G401 (cell line): ENCODE results near the gene DHRS7B. TPM values are rescaled to one million over a fixed set of nuclear protein-coding genes. Genes with fewer than 3 reads are reported as not detected.
"Not testable (repeated sequence)": the region's sequence is repeated elsewhere in the genome, so short reads cannot be mapped to it uniquely, and the experiment has no call there.

ENCODE experiments used
- DNase-seq: peaks from one replicate; pipeline ENCODE4 v3.0.0-alpha.2; 2015; ENCODE audit warnings: low spot score
- in situ Hi-C: cut with HindIII; loops from 2 replicates; pipeline ENCODE4 v1.10.0; 2016; ENCODE audit warnings: low sequenced_read_pairs, mixed read lengths
- total RNA-seq: library from RNA; depleted of rRNA; stranded (reverse); fragments of >200 nt; shearing (Covaris generic); gene quantifications from 2 replicates; pipeline ENCODE4 v1.2.3, GENCODE V29; 2014

The DHRS7B gene
- total RNA-seq, 1 experiment from 2014 or later: 45.4 TPM

DNA sequence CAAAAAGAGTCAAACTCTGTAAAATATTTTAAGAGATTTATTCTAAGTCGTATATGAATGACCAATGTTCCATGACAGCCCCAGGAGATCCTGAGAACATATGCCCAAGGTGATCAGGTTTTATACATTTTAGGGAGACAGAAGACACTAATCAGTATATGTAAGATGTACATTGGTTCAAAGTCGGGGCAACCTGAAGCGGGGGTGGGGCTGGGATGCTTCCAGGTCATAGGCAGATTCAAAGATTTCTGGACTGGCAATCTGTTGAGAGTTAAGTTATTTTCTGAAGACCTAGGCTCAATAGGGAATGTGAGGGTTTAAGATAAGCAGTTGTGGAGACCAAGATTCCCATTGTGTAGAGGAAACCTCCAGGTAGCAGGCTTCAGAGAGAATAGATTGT lies 20.4 kb upstream of the DHRS7B start:
- in situ Hi-C loops: no loop called here
- no peak for DNase-seq

GRCh38 chr17:21107067-21107650 lies 19.6 kb upstream of the DHRS7B start:
- DNase-seq, in situ Hi-C loops: not testable (repeated sequence)

- DNase-seq: no peak
- in situ Hi-C loops: no loop called here
Measured at GRCh38 chr17:21108651-21109050, 18.1 kb upstream of the DHRS7B start.

- DNase-seq: no peak
- in situ Hi-C loops: no loop called here
Measured at GRCh38 chr17:21113049-21113690, 13.6 kb upstream of the DHRS7B start.

DNA sequence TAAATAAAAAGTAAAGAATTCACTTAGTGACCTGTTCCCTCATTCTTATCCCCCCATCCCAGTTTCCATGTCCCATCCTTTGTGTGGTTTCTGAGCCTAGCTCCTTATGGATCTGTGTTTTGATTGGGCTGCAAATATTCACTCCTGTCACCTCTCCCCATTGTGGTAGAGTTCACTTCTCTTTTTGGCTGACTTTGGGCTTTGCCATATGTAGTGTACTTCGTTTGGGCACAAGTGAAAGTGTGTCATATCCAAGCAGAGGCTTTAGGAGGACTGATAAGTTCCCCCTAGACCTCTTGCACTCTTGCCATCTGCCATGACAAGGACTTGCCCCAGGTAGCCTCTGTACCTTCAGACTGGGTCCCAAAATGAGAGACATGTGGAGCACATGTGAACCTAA lies 13.0 kb upstream of the DHRS7B start:
- DNase-seq: no peak
- in situ Hi-C loops: no loop called here

DNA sequence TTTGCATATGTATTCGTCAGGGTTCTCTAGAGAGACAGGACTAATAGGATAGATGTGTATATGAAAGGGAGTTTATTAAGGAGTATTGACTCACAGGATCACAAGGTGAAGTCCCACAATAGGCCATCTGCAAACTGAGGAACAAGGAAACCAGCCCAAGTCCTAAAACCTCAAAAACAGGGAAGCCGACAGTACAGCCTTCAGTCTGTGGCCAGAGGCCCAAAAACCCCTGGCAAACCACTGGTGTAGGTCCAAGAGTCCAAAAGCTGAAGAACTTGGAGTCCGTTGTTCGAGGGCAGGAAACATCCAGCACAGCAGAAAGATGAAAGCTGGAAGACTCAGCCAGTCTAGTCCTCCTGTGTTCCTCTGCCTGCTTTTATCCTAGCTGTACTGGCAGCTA lies 12.0 kb upstream of the DHRS7B start:
- DNase-seq, in situ Hi-C loops: not testable (repeated sequence)

GRCh38 chr17:21119247-21119918 lies 7.4 kb upstream of the DHRS7B start:
- in situ Hi-C loops: no loop called here
- peak; percentile 89 for DNase-seq

DNA sequence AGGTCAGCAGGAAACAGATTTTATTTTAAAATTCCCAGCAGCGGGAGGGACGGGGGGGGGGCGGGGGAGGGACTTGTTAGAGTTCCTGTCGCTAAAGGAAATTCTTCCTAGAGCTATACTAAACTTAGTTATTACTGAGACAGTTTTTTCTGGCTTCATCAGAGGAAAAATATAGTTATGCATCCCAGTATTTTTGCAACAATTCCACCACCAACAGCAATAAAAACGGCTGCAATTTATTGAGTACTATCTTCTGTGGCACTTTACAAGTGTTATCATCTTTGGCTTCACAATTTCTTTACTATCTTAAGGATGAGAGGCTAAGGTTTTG lies 6.9 kb upstream of the DHRS7B start:
- no peak for DNase-seq
- in situ Hi-C loops: no loop called here

GRCh38 chr17:21124086-21124485 lies 2.7 kb upstream of the DHRS7B start:
- DNase-seq: no peak

DNA sequence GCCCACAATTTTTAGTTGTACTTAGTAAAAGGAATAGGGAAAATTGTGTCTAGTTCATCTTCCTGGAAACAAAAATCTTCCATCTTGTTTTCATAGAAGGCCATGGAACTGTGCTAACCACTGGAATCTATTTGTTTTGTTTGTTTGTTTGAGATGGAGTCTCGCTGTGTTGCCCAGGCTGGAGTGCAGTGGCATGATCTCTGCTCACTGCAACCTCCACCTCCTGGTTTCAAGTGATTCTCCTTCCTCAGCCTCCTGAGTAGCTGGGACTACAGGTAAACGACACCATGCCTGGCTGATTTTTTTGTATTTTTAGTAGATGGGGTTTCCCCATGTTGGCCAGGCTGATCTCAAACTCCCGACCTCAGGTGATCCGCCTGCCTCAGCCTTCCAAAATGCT lies 2.2 kb upstream of the DHRS7B start:
- in situ Hi-C loops, DNase-seq: not testable (repeated sequence)

More at GRCh38 chr17:21124086-21124485, 2.7 kb upstream of the DHRS7B start:
- in situ Hi-C loops: no loop called here

- in situ Hi-C loops: no loop called here
Measured at GRCh38 chr17:21125862-21126261, 902 bp upstream of the DHRS7B start.

GRCh38 chr17:21127509-21128077 lies 829 bp downstream of the DHRS7B start:
- in situ Hi-C loops: no loop called here
- no peak for DNase-seq

More at GRCh38 chr17:21125862-21126261, 902 bp upstream of the DHRS7B start:
- DNase-seq: no peak

GRCh38 chr17:21129023-21129681 lies 2.4 kb downstream of the DHRS7B start:
- in situ Hi-C loops: no loop called here
- DNase-seq: peak; percentile 41

DNA sequence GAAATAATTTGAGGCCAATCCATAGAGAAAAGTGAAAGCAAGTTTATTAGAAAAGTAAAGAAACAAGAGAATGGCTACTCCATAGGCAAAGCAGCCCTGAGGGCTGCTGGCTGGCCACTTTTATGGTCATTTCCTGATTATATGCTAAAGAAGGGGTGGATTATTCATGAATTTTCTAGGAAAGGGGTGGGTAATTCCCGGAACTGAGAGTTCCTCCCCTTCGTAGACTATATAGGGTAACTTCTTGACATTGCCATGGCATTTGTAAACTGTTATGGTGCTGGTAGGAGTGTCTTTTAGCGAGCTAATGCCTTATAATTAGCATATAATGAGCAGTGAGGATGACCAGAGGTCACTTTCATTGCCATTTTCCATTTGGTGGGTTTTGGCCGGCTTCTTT lies 4.4 kb downstream of the DHRS7B start:
- DNase-seq: no peak
- in situ Hi-C loops: no loop called here

DNA sequence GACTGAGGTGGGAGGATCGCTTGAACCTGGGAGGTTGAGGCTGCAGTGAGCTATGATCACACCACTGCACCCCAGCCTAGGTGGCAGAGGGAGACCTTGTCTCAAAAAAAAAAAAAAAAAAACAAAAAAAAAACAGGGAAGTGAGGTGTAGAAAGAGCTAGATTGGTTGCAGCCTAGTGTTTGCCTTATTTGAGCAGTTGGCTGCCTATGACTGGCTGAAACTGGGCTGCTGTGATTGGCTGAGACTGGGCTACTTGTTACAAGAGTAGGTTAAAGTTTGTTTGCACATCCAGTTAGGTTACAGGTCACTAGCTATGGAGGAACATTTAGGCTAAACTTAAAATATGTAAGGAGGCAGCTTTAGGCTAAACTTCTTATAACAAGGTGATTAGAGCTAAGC lies 5.7 kb downstream of the DHRS7B start:
- no peak for DNase-seq
- in situ Hi-C loops: no loop called here

- in situ Hi-C loops: no loop called here
- DNase-seq: no peak
Measured at GRCh38 chr17:21134559-21134958, 7.8 kb downstream of the DHRS7B start.

DNA sequence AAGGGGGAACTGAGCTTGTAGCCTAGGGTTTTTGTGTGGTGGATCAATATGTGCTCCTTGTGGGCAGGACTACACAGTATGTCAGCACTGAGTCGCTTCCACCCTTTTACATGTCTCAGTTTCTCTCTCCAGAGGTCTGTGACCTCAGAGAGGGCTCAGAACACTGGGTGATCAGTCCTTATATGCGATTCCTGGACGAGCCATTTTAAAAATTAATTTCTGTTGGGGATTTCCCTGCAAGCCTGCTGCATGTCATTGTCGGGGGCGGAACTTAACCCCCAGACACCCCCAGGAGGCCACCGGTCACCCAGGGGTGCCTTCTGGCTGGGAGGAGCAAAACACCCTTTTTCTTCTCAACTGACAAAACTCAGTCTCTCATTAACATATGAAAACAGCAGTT lies 14.1 kb downstream of the DHRS7B start:
- in situ Hi-C loops: no loop called here
- no peak for DNase-seq

DNA sequence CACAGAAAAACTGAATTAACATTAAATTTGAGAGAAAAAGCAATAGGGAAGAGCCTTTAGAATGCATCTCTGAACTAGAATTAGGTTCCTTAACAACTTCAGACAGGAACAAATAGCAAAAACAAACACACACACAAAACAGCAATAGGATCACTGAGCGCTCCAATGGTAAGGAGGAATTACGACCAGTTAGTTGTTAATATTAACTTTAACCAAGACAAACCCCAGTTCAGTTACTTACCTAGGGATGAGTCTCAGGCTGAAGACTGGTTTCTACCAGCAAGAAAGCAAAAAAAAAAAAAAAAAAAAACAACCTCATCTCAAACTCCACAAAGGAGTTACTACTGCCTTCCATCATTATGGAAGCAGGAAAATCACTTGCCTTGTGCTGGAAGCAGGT lies 14.6 kb downstream of the DHRS7B start:
- no peak for DNase-seq
- in situ Hi-C loops: no loop called here

- in situ Hi-C loops: not testable (repeated sequence)
Measured at GRCh38 chr17:21142065-21142464, 15.3 kb downstream of the DHRS7B start.

DNA sequence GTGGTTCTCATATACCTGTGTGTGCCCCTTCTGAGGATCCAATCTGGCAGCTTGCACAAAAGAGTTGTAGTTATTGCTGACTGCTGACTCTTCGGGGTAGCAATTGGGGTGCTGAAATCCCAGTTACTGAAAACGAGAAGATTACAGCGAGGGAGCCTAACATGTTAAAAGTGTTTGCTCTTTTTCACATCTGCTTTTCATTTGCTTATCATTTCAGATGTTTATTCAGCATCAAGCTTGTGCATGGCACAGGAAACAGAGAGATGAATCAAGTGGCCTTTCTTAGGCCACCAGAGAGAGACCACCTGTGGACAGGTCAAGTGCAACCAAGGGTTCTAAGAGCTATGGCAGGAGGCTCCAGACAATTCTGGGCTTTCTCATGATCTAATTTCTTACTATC lies 16.9 kb downstream of the DHRS7B start:
- DNase-seq: no peak
- in situ Hi-C loops: no loop called here

More at GRCh38 chr17:21142065-21142464, 15.3 kb downstream of the DHRS7B start:
- DNase-seq: not testable (repeated sequence)
